HG03045 (cell line): ENCODE data around the gene FANCC.

Source experiments
- ATAC-seq: cut with Tn5 transposase; IDR thresholded peaks from one replicate; pipeline ENCODE4 v1.9.1; 2021; ENCODE audit warnings: mild to moderate bottlenecking, moderate library complexity; ENCODE audit not compliant: unreplicated experiment

Gene FANCC

DNA sequence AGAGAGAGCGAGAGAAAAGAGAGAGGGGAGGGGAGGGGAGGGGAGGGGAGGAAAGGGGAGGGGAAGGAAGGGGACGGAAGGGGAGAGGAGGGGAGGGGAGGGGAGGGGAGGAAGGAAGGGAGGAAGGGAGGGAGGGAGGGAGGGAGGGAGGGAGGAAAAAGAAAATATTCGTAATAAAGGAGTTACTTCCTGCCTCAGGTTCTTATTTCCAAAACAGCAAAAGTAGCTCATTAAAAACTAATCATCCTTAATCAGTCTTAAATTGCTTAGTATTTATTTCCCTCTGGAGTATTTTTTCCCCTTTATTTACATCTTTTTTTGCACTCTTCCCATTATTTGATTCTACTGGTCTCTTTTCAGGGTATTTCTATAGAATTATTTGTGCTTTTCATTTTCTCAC lies 162.3 kb downstream of the FANCC start:
- no peak for ATAC-seq

- no peak for ATAC-seq
Observed at GRCh38 chr9:95150903-95151302, 166.6 kb downstream of the FANCC start.

GRCh38 chr9:95148208-95148520 lies 169.3 kb downstream of the FANCC start:
- no peak for ATAC-seq

DNA sequence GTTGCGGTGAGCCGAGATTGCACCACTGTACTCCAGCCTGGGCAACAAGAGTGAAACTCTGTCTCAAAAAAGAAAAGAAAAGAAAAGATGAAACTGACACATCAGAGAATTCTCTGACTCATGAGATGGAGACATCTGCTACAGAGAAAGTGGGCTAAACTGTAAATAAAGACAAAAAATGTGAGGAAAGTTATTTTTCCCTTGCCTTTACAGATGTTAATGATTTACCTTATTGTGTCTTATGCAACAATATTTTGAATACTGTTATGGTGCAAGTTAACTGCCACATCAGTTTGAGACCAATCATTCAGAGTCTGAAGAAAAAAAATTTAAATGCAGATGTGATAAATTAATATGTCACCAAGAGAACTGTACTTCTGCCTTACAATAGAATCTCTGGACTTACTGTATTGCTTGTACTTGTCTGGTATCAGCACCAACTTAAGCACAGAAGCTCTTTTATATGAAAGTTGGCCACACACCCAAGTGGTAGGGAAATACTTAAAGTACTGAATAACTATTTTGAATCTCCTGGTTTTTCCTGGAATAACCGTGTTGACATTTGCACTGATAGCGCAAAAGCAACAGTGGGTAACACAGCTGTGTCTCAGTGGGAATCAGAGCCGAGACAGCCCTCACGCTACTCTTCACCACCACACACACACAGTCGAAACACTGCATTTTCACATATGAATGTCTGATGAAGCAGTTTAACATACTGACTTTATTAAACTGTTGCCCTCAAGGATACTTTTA lies 169.9 kb downstream of the FANCC start:
- ATAC-seq, result no peak

GRCh38 chr9:95143591-95144561 lies 173.6 kb downstream of the FANCC start:
- ATAC-seq, result no peak

DNA sequence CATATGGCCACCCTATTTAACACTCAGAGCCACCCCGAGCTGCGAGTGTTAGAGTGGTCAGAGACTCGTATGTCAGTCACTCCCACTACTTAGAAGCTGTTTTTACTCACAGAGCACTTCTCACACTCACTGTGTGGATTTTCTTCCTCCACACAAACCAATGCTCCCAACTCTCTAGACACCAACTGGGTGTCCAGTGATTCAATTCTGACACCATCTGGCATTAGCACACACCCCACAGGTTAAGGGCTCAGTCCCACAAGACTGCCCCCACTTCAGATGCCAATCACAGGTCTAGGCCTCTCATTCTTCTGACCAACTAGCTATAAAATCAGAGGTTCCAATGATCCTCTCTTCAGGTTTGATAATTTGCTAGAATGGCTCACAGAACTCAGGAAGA lies 174.8 kb downstream of the FANCC start:
- ATAC-seq, result no peak

GRCh38 chr9:95142315-95142714 lies 175.2 kb downstream of the FANCC start:
- no peak for ATAC-seq

DNA sequence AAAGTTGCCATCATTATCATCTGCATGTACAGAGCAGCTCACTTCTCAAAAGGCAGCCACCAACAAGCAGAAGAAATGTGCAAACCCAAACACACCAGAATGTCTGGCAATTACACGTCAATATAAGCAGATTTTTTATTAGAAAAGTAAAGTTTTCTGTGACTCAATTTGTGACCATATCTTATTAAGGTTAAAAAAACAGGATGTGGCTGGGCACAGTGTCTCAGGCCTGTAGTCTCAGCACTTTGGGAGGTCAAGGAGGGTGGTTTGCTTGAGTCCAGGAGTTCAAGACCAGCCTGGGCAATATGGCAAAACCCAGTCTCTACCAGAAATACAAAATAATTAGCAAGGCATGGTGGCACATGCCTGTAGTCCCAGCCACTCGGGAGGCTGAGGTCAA lies 176.7 kb downstream of the FANCC start:
- ATAC-seq, result no peak

- no peak for ATAC-seq
Observed at GRCh38 chr9:95139126-95139525, 178.4 kb downstream of the FANCC start.

DNA sequence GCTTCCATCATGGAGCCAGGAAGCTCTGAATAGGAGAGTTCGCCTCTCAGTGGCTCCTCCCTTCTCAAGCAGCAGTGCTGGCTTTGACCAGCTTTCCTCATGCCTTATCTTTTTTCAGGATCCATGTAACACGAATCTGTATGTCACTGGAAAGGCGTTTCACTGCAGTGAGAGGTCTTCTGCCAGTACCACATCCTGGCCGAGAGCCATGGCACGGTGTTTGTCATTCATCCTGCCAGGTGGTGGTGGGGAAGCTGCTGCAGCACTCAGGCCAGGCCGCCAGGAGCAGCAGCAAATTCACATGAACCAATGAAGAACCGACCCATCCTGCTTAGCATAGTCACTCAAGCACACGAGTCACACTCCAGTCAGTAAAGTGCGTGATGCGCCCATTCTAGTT lies 179.0 kb downstream of the FANCC start:
- ATAC-seq, result no peak

DNA sequence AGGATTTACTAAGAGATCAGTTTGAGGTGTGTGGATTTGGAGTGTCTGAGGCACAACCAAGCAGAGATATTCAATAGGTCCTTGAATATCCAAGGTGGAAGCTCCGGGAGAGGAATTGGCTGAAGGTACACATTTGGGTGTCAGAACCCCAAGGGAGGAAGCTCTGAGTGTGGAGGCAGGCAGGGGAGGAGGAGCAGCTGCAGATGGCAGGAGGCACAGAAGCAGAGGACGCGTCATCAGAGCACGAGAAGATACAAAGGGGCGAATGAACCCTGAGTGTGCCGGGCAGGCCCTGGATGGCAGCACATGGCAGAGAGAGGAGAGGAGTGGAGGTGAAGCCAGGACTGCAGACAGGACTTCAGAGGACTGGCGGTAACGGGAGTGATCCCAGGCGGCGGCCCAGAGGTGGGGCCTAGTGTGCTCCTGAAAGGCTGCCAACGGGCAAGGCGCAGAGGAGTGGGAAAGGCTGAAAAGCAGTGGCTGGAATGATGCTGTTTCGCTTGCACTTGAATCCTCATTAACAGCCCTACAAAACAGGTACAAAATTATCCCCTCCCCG lies 179.8 kb downstream of the FANCC start:
- no peak for ATAC-seq

DNA sequence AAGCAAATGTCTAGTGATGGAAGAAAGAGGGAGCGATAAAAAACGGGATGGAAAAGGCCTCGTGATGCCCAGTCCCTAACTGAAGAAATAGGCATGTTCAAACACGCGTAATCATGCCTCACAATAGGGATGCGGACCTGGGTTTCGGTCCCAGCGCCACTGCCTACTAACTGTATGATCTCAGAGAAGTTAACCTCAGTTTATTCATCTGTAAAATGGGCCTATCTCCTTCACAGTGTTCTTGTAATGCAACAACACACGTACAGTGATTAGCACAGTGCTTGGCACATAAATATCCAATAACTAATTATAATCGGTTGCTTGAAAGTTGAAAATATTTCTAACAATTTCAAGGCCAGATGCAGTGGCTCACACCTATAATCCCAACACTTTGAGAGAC lies 181.8 kb downstream of the FANCC start:
- no peak for ATAC-seq

DNA sequence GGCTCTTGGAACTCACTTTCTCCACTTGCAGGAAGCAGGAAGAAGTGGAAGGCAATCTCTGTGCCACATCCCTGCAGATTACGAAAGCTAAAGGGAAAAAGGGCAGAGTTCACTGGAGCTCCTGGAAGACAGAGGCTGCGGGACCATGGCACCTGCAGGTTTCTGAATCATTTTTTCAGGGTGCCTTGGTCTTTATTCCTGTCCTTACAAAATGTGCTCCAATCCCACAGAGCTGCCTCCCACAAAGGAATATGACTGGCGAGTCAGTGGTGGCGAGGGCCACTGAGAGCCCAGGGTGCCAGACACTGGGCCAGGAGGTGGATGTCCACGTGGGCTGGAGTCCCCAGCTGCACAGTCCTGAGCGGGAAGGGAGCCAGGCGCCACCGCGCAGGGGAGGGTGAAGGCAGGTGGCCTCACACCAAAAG lies 183.0 kb downstream of the FANCC start:
- ATAC-seq, result no peak

GRCh38 chr9:95133325-95133705 lies 184.2 kb downstream of the FANCC start:
- ATAC-seq, result no peak

- no peak for ATAC-seq
Observed at GRCh38 chr9:95132366-95133324, 184.9 kb downstream of the FANCC start.

DNA sequence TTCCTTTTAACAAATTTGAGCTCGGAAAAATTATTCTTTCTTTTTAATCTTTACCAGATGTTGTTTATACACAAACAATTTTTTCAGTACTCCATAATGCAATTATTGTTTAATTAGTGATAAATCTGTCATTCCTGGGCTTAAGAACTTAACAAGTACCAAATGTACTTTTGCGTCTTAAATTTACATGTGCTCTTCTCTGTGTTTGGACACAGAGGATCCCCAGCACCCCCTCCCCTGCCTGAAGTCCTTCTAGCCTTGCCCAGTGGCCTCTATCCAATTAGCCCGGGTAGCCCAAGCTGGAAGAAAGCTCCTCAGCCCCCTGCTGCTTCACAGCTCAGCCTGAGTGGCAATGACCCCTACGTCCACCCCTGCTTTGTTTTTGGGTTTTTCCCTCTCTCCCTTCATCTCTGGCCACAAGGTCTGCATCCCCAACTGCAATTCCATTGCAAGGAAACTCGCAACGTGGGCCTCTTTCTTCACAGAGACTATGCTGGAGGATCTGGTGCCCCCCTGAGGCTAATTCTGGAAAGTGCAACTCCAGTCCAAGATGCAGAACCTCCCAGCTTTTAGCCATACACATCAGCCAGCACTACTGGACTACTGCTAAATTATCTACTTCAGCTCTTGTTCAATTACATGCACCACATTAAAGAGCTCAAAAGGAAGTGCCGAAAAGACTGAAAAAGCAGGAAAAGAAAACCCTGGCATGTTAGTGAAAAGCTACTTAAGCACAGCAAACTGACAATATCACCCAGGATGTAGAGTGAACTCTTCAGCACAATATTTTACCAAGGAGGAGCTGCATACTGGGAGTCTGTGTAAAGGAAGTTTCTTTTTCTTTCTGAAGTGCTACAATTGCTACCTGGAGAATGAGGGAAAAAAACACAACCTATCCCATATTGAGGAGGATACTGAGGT lies 186.2 kb downstream of the FANCC start:
- no peak for ATAC-seq

- ATAC-seq, result no peak
Observed at GRCh38 chr9:95130484-95130883, 187.0 kb downstream of the FANCC start.

DNA sequence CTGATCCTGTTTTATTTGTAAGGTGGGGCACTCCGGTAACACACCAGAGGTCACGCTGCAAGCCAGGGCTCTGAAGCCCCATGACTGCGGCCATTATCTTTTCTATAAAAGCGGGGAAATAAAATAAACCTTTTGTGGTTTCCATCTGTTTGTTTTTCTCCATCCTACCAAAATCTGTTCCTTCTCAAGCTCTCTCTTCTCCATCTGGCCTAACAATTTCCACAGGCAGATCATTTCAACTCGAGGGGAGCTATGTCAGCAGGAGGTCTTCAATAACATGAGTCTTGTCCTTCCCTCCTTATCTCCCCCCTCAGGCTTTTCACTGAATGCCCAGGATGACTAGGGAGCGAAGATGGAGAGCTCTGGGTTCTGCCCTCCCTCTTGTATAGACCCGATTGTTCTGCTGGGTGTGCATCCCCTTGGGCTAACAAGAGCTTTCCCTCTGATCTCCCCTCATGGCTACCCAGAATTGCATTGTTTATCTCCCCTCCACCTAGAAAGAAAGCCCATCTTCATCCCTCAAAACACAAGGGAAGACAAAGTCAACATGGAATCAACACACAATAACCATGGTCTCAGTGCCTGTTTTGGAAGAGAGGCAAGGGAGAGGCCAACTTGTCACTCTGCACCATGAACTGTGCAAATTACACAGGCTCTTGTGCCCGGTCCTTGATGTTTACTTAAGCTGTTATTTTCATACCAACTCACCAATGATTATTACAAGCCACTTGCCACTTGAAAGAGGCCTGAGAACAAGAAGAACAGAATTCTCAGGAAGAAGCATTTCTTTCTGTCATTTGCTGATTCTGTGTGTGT lies 187.8 kb downstream of the FANCC start:
- no peak for ATAC-seq

DNA sequence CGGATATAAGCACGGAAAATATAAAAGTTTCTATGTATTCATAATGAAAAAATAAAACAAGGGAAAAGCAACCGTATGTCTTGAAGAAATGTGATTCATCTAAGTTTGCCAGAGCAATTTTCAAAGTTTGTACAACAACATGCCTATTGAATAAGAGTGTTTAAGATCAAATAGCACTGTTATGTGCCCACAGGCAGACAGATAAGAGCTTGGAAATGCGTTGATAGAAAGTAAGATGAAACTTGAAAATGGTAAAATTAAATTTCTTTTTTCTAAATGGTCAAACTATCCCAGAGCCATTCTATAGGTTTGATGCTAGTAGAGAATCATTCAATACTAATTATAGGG lies 189.4 kb downstream of the FANCC start:
- no peak for ATAC-seq
